Measurements from ENCODE around the gene OR10G7. TPM values are rescaled to one million over a fixed set of nuclear protein-coding genes. Genes with fewer than 3 reads are reported as not detected.
"Not testable (repeated sequence)": the region's sequence is repeated elsewhere in the genome, so short reads cannot be mapped to it uniquely, and the experiment has no call there.

OR10G7 gene
- total RNA-seq, 1 experiment from 2014 or later: not detected

- no peaks in the 10 kb centered on the region for H3K9me3 Mint-ChIP-seq
- no peaks in the 10 kb centered on the region for H3K36me3 Mint-ChIP-seq
- H3K4me3 Mint-ChIP-seq: no peak within 1 kb of the TSS
- TF ChIP-seq ATF6 (CRISPR knock-in tag; IDR thresholded peaks at IDR 0.05) (no peak), FOXP1 (CRISPR knock-in tag; IDR thresholded peaks at IDR 0.05; ENCODE audit: borderline replicate concordance) (no peak), PREB (CRISPR knock-in tag; IDR thresholded peaks at IDR 0.05; ENCODE audit: borderline replicate concordance) (no peak), KAT7 (CRISPR knock-in tag; IDR thresholded peaks at IDR 0.05; ENCODE audit: borderline replicate concordance) (no peak), MAX (CRISPR knock-in tag; IDR thresholded peaks at IDR 0.05) (no peak), ETV6 (CRISPR knock-in tag; IDR thresholded peaks at IDR 0.05) (no peak), TP53 (CRISPR knock-in tag; IDR thresholded peaks at IDR 0.05) (no peak), ZBTB43 (CRISPR knock-in tag; IDR thresholded peaks at IDR 0.05) (no peak), NR2C2 (CRISPR knock-in tag; IDR thresholded peaks at IDR 0.05) (no peak), ZNF425 (CRISPR knock-in tag; conservative IDR thresholded peaks at IDR 0.05) (no peak), ZNF138 (CRISPR knock-in tag; conservative IDR thresholded peaks at IDR 0.05) (no peak), USF1 (CRISPR knock-in tag; IDR thresholded peaks at IDR 0.05) (no peak), JAZF1 (CRISPR knock-in tag; IDR thresholded peaks at IDR 0.05) (no peak), ZBTB21 (CRISPR knock-in tag; IDR thresholded peaks at IDR 0.05; ENCODE audit: borderline replicate concordance) (no peak)
- CTCF ChIA-PET: no interaction called here
- no peaks in the 10 kb centered on the region for H3K27me3 Mint-ChIP-seq (ENCODE audit: low read depth)
- DNase-seq (ENCODE audit: low spot score) (no peak), ATAC-seq (no peak)
- H3K4me1 Mint-ChIP-seq: peaks cover 3% of the 10 kb centered on the region
- POLR2A ChIA-PET: no interaction called here
- H3K27ac Mint-ChIP-seq: no peak within 1 kb of the TSS
These were observed 14.6 kb downstream of the OR10G7 start, which contains the start of gene OR10G8 for GRCh38 chr11:124026498-124026897. Gene OR10G8, plus strand, starts transcription at chr11:124026798. Its CDS starts 2,825 bp downstream, at chr11:124029623.

- H3K27ac Mint-ChIP-seq; CTCF ChIA-PET; POLR2A ChIA-PET; DNase-seq (ENCODE audit: low spot score); H3K36me3 Mint-ChIP-seq; H3K27me3 Mint-ChIP-seq (ENCODE audit: low read depth); H3K9me3 Mint-ChIP-seq; ATAC-seq; H3K4me3 Mint-ChIP-seq: not testable (repeated sequence)
- H3K4me1 Mint-ChIP-seq: peaks cover 14% of the 10 kb centered on the region
These were observed 25.3 kb downstream of the OR10G7 start for GRCh38 chr11:124015837-124016236.

GRCh38 chr11:124012697-124013096 lies 28.4 kb downstream of the OR10G7 start, which contains the start of gene OR10G4:
Gene OR10G4, plus strand, starts transcription at chr11:124012997. Its CDS starts 2,578 bp downstream, at chr11:124015575.
- Mint-ChIP-seq H3K27ac (no peak within 1 kb of the TSS), H3K4me1 (peaks cover 14% of the 10 kb centered on the region), H3K27me3 (ENCODE audit: low read depth) (no peaks in the 10 kb centered on the region), H3K4me3 (no peak within 1 kb of the TSS), H3K36me3 (no peaks in the 10 kb centered on the region), H3K9me3 (no peaks in the 10 kb centered on the region)
- ChIA-PET CTCF (no interaction called here), POLR2A (no interaction called here)
- ATAC-seq (no peak), DNase-seq (ENCODE audit: low spot score) (no peak)
- TF ChIP-seq ZSCAN18 (CRISPR knock-in tag; IDR thresholded peaks at IDR 0.05) (no peak), GTF2I (CRISPR knock-in tag; conservative IDR thresholded peaks at IDR 0.05) (no peak), USF1 (CRISPR knock-in tag; IDR thresholded peaks at IDR 0.05) (no peak), ZNF512 (CRISPR knock-in tag; IDR thresholded peaks at IDR 0.05; ENCODE audit: borderline replicate concordance) (no peak), TEAD4 (CRISPR knock-in tag; IDR thresholded peaks at IDR 0.05) (no peak), CREM (CRISPR knock-in tag; IDR thresholded peaks at IDR 0.05) (no peak), GABPB1 (CRISPR knock-in tag; IDR thresholded peaks at IDR 0.05) (no peak)

All from WTC11 (cell line).